Body of pancreas (tissue), 4 donors: Measurements from ENCODE around the gene BHLHE40.

Experiments used
- CTCF ChIP-seq, 7 experiments: fragments of 450-650 bp in 4 of 7; fragments of 200-600 bp in 3 of 7; sonication (generic) in 3 of 7; IDR thresholded peaks; one replicate each; pipeline ENCODE4 v1.5.1; 2016 to 2019; ENCODE audit warnings: antibody characterized with exemption in 7 of 7
- POLR2A ChIP-seq, 3 donors: fragments of 450-650 bp; IDR thresholded peaks; one replicate each; pipeline ENCODE4 v1.6.1; 2016; ENCODE audit warnings: antibody characterized with exemption in 3 of 3, mild to moderate bottlenecking in 2 of 3

DNA sequence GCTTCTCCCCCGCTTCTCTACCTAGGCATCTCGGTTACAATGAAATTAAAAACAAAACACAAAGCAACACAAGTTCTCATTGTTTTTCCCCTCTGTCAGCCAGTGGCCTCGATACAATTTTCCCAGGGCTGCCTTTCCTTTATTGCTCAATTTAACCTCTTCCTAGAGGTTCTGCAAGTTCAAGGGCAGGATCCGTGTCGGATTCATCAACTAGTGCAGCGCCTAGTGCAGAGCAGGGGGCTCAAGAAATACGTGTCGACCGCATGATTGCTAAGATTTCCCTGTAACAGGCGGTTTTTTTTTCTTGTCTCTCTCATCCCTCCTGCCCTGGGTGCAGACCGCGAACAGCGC, 1.4 kb upstream of the BHLHE40 start:
- no peak for TF ChIP-seq CTCF (IDR thresholded peaks at IDR 0.05)
- TF ChIP-seq POLR2A (IDR thresholded peaks at IDR 0.05): no peak
